NT2/D1 (cell line): Measurements from ENCODE around the gene CATSPERB.

ENCODE experiments used
- DNase-seq: peaks from one replicate; pipeline ENCODE4 v3.0.0-alpha.2; 2011; ENCODE audit warnings: low read depth, low spot score
- H3K27me3 ChIP-seq: 2 replicates; pipeline ENCODE4 v1.6.0; 2011; ENCODE audit warnings: mild to moderate bottlenecking; ENCODE audit not compliant: insufficient read length, insufficient read depth
- H3K36me3 ChIP-seq: 2 replicates; pipeline ENCODE4 v1.6.1; 2011; ENCODE audit warnings: mild to moderate bottlenecking, low read length, mixed read lengths; ENCODE audit not compliant: insufficient read depth, insufficient read length
- H3K4me1 ChIP-seq: 2 replicates; pipeline ENCODE4 v1.5.1; 2011; ENCODE audit not compliant: insufficient read depth, insufficient read length
- H3K4me3 ChIP-seq: 2 replicates; pipeline ENCODE4 v1.5.1; 2011; ENCODE audit warnings: low read depth; ENCODE audit not compliant: insufficient read length
- H3K9ac ChIP-seq: 2 replicates; pipeline ENCODE4 v1.6.0; 2011; ENCODE audit warnings: low read depth; ENCODE audit not compliant: insufficient read length
- H3K9me3 ChIP-seq: 2 replicates; pipeline ENCODE4 v1.5.1; 2011; ENCODE audit warnings: mild to moderate bottlenecking, low read length; ENCODE audit not compliant: insufficient read depth
- SUZ12 ChIP-seq: IDR thresholded peaks from 2 replicates; pipeline ENCODE4 v1.6.1; 2011; ENCODE audit not compliant: insufficient read length, insufficient read depth; ENCODE audit errors: extremely low read depth
- YY1 ChIP-seq: IDR thresholded peaks from 2 replicates; pipeline ENCODE4 v1.6.1; 2011; ENCODE audit not compliant: insufficient read length, insufficient read depth
- ZNF274 ChIP-seq: IDR thresholded peaks from 2 replicates; pipeline ENCODE4 v1.6.1; 2011; ENCODE audit warnings: mild to moderate bottlenecking, low read depth, low read length

Gene CATSPERB, protein sequence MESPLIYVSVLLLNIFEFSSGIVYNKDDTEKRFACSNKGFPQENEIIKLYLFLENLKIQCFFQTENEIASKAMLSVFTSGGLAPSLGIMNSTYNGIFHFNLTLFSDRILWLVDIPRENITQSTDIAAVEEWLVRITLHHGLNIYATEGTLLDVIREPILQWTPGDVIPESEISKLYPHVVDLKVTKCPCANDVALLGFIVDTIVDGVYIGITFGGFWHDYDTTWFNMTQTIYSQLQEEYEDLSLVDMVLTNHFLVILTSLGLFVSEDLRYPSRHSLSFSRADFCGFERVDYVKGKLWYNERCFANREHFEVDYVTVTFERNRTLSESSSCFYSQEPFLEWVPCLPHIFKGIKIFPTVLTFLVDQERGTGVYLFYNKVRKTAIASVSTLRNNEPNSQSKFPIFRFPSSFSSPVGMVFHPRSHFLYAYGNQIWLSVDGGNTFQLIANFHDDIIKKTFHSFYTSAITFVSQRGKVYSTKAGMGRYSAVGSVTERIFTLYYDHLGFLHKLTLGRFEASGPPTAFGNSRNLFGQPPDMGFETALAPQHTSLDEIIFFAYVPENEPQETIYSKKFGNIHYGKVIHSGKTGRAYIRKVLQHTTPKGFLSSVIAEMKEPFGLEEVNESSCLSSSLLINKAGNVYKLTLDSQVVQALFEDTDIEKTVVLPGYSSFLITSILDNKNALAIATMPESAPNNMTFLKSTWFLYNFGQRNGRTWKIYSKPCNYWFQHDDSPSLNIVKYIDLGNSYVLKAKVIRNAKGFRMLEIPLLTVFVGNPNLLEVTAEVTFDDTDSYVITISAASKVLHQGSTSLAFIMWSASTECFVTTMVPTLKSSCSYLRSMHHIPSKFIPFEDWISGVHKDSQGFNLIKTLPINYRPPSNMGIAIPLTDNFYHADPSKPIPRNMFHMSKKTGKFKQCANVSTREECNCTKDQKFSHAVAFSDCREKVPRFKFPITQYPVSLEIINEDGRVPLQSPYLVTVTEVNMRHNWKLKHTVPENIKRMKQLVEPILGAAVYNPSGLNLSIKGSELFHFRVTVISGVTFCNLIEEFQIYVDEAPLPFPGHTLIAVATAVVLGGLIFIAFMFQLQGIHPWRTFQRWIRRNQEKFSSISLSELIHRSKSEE

DNA sequence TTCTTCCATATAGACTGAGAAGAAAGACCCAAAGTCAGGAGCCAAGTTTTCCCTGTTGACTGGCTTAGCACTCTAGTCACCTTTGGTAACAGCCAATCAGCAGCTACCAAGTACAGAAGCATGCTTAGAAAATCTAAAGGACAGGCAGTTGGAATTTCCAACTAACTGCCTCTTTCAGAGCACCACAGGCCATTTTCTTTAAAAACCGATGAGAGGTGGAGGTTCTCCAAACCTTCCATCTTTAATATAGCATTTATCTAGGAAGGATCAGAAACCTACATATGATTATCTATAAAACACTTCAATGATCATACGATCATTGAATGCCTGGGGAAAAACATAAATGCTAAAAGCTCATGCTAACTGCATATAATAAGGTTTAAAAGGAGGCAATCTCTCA is at the start of gene CATSPERB:
CATSPERB (minus strand) TSS at position 101 of the 400 bp plus-strand sequence. CDS start 2,607 bp downstream, outside the sequence.
- H3K4me1 ChIP-seq: no peaks in the 10 kb centered on the region
- TF ChIP-seq ZNF274 (no peak), SUZ12 (no peak), YY1 (no peak)
- H3K4me3 ChIP-seq: no peak within 1 kb of the TSS
- no peaks in the 10 kb centered on the region for H3K27me3 ChIP-seq
- DNase-seq: no peak
- H3K9me3 ChIP-seq: no peaks in the 10 kb centered on the region
- no peaks in the 10 kb centered on the region for H3K36me3 ChIP-seq
- no peak within 1 kb of the TSS for H3K9ac ChIP-seq

DNA sequence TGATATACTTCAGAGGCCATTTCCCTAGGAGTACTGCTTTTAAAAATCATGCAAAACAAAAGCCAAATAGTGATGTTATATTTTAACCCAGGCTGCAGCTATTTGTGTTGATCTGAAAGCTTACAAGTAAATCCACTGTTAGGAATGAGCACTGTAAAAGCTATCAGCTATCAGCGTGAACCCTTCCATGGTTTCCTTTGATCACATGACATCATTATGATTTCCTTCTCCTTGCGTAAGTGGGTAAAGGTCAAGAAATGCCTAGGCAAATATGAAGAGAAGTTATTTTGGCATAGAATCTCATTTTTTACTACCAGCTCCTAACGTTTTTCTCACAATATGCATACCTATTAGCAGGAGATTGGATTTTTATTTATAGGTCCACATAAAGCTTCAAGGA is 48.6 kb upstream of the CATSPERB start:
- no peaks in the 10 kb centered on the region for H3K36me3 ChIP-seq
- DNase-seq: no peak
- no peak overlapping the region for H3K4me3 ChIP-seq
- no peak overlapping the region for H3K9ac ChIP-seq
- H3K4me1 ChIP-seq: no peaks in the 10 kb centered on the region
- no peak for TF ChIP-seq YY1
- TF ChIP-seq SUZ12: no peak
- H3K27me3 ChIP-seq: no peaks in the 10 kb centered on the region
- H3K9me3 ChIP-seq: no peaks in the 10 kb centered on the region

DNA sequence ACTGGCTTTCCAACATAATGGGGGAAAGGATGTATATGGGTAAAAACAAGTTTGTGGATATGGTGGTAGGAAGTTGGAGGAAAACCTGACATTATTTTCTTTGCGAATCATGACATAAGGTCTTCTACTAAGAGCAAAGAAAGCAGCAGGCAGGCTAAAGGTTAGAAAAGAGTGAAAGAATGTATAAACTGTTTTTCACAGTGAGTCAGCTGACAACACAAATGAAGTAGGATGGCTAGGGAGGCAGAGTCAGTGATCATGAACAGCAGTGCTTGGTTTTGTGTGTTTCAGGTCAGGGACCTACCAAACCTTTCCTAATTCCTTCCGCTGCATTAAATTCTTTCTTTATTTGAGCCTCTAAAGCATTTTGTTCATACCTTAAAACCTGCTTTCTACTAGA is 46.3 kb upstream of the CATSPERB start:
- TF ChIP-seq ZNF274: no peak
- no peak for TF ChIP-seq SUZ12
- no peak for TF ChIP-seq YY1
- Histone ChIP-seq H3K4me1 (no peaks in the 10 kb centered on the region), H3K4me3 (no peak overlapping the region), H3K9me3 (no peaks in the 10 kb centered on the region), H3K27me3 (no peaks in the 10 kb centered on the region), H3K36me3 (no peaks in the 10 kb centered on the region), H3K9ac (no peak overlapping the region)
- no peak for DNase-seq

DNA sequence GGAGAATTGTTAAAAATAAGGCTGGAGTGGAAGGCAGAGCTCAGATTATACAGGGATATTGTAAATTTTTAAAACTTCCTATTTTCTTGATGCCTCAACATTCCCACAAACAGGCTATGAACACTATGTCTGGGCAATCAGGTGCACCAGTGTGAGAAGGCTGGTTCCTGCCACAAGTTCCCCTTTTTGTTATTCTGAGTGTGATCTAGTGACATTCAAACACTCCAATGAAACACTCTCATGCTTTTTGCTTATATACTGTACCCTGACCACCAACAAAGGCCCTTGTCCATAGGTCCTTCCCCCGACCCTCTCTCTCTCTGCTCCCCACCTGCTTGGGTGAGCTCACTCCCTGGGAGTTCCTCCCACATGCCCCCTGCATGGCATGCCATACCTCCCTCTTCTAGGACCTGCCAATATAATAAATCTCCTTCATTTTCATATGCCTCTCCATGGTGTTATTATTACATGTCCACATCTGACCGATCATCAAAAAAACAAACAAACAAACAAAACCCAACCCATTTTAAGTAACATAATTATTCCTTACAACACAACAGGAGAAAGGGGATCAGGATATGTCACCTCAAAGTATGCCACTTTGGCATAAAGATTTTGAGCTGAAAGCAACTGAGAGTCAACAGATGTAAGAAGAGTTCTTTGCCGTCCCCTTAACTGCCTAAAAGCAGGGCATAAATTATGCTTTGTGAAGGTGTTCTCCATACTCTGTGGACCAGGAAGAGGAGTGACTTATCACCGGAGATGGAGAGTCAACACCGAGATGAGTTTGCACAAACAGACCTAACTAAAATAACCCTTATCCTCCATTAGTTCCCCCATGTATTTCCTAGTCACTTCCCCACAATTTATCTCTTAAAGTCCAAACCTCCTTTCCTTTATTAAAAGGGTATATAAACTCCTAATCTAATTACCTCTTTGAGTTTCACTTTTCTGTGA is 42.5 kb upstream of the CATSPERB start:
- H3K9ac ChIP-seq: no peak overlapping the region
- no peak overlapping the region for H3K4me3 ChIP-seq
- no peaks in the 10 kb centered on the region for H3K36me3 ChIP-seq
- no peak for DNase-seq
- H3K9me3 ChIP-seq: no peaks in the 10 kb centered on the region
- TF ChIP-seq SUZ12: no peak
- no peak for TF ChIP-seq YY1
- TF ChIP-seq ZNF274: no peak
- no peaks in the 10 kb centered on the region for H3K27me3 ChIP-seq
- no peaks in the 10 kb centered on the region for H3K4me1 ChIP-seq

DNA sequence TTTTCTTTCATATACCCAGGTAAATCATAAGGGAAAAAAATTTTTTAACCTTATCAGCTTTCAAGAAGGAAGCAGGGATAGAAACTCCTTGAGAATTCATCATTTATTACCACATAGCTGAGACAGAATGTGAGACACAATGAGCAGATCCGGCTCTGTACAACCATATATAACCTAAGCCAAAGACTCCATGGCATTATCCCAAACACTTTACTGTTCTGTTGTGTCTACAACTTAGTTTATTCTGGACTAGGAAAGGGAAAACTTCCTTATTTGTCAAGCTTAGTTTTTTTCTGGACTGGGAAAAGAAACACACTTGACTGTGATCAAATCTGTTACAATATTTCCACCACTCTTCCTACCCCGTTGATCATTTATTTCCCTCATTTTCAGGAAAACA is 38.3 kb upstream of the CATSPERB start:
- TF ChIP-seq ZNF274: no peak
- TF ChIP-seq YY1: no peak
- no peak for TF ChIP-seq SUZ12
- DNase-seq: no peak
- H3K4me1 ChIP-seq: no peaks in the 10 kb centered on the region

DNA sequence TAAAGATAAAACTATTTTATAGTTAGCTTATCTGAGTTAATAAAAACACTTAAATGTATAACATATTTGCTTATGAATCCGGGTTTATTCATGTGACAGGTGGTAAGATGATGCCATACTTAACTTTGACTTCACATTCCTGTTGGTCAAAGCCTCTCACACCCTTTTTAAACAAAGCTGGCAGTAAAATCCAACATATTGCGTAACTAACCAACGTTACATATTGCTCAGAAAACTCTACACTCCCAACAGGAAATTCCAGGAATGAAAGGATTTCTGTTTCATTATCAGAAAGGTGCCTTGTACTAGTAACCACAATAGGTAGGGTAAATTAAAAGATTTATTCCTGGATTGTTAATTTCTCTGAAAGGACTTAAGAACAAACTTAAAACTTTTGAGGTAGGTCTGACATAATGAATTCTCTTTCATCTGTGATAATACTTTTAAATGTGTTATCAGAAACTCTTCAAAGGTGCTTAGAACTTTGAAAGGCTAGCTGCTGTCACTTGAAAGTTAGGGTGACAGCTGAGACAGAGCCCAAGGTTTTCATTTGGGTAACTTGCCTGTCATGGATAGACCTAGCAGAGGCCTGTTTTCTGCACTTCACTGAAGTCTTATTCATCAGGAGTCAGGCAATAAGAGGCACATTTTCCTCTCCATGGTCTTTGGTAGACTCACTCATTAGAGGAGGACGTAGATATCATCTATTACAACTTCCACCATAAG is 23.8 kb upstream of the CATSPERB start:
- Histone ChIP-seq H3K9me3 (no peaks in the 10 kb centered on the region), H3K9ac (no peak overlapping the region), H3K4me1 (no peaks in the 10 kb centered on the region), H3K4me3 (no peak overlapping the region), H3K36me3 (no peaks in the 10 kb centered on the region), H3K27me3 (no peaks in the 10 kb centered on the region)
- TF ChIP-seq SUZ12: no peak
- TF ChIP-seq YY1: no peak
- no peak for TF ChIP-seq ZNF274
- DNase-seq: no peak

More for the DNA sequence above, 38.3 kb upstream of the CATSPERB start:
- Histone ChIP-seq H3K9me3 (no peaks in the 10 kb centered on the region), H3K4me3 (no peak overlapping the region), H3K36me3 (no peaks in the 10 kb centered on the region), H3K27me3 (no peaks in the 10 kb centered on the region), H3K9ac (no peak overlapping the region)
